Kidney epithelial cell (primary cell): ENCODE results near the gene MYO5A. TPM values are rescaled to one million over a fixed set of nuclear protein-coding genes. Genes with fewer than 3 reads are reported as not detected.

Source experiments
- DNase-seq: peaks from one replicate; pipeline ENCODE4 v3.0.0-alpha.2; 2010; ENCODE audit warnings: low read depth
- H3K27me3 ChIP-seq: 2 replicates; pipeline ENCODE4 v1.6.0; 2011; ENCODE audit warnings: low read length; ENCODE audit not compliant: control insufficient read depth, insufficient read depth
- H3K36me3 ChIP-seq: 2 replicates; pipeline ENCODE4 v1.5.1; 2011; ENCODE audit warnings: low read length; ENCODE audit not compliant: control insufficient read depth, insufficient read depth
- H3K4me3 ChIP-seq: 2 replicates; pipeline ENCODE4 v1.5.1; 2011; ENCODE audit warnings: low read depth, mild to moderate bottlenecking, control low read depth, low read length
- total RNA-seq: library from RNA; depleted of rRNA; stranded (reverse); fragments of >200 nt; gene quantifications from 2 replicates; pipeline ENCODE4 v1.2.3, GENCODE V29; 2015
- TF ChIP-seq, protein P1 (sequence below): IDR thresholded peaks from 2 replicates; pipeline ENCODE4 v1.5.1; 2011; ENCODE audit warnings: mild to moderate bottlenecking, moderate library complexity, low read length, control low read depth, inconsistent platforms; ENCODE audit not compliant: insufficient read depth, poor library complexity, severe bottlenecking

MYO5A gene
- total RNA-seq, 1 donor from 2014 or later: 31.4 TPM

GRCh38 chr15:52349052-52349700 lies 179.5 kb downstream of the MYO5A start:
- TF ChIP-seq, protein P1, sequence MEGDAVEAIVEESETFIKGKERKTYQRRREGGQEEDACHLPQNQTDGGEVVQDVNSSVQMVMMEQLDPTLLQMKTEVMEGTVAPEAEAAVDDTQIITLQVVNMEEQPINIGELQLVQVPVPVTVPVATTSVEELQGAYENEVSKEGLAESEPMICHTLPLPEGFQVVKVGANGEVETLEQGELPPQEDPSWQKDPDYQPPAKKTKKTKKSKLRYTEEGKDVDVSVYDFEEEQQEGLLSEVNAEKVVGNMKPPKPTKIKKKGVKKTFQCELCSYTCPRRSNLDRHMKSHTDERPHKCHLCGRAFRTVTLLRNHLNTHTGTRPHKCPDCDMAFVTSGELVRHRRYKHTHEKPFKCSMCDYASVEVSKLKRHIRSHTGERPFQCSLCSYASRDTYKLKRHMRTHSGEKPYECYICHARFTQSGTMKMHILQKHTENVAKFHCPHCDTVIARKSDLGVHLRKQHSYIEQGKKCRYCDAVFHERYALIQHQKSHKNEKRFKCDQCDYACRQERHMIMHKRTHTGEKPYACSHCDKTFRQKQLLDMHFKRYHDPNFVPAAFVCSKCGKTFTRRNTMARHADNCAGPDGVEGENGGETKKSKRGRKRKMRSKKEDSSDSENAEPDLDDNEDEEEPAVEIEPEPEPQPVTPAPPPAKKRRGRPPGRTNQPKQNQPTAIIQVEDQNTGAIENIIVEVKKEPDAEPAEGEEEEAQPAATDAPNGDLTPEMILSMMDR: no peak
- Histone ChIP-seq H3K4me3 (no peak overlapping the region), H3K27me3 (no peaks in the 10 kb centered on the region), H3K36me3 (peaks cover 4% of the 10 kb centered on the region)
- DNase-seq: no peak

- Histone ChIP-seq H3K36me3 (peaks cover 3% of the 10 kb centered on the region), H3K27me3 (no peaks in the 10 kb centered on the region), H3K4me3 (no peak overlapping the region)
- no peak for DNase-seq
- TF ChIP-seq, protein P1: no peak
These were observed 180.5 kb downstream of the MYO5A start for GRCh38 chr15:52348056-52348745.

- TF ChIP-seq, protein P1: no peak
- H3K36me3 ChIP-seq: peaks cover 1% of the 10 kb centered on the region
- H3K4me3 ChIP-seq: no peak overlapping the region
- H3K27me3 ChIP-seq: no peaks in the 10 kb centered on the region
- DNase-seq: no peak
These were observed 184.1 kb downstream of the MYO5A start for GRCh38 chr15:52344592-52344991.

GRCh38 chr15:52343831-52344230 lies 184.8 kb downstream of the MYO5A start:
- no peak for DNase-seq
- Histone ChIP-seq H3K36me3 (peaks cover 1% of the 10 kb centered on the region), H3K27me3 (no peaks in the 10 kb centered on the region), H3K4me3 (no peak overlapping the region)
- TF ChIP-seq, protein P1: no peak

DNA sequence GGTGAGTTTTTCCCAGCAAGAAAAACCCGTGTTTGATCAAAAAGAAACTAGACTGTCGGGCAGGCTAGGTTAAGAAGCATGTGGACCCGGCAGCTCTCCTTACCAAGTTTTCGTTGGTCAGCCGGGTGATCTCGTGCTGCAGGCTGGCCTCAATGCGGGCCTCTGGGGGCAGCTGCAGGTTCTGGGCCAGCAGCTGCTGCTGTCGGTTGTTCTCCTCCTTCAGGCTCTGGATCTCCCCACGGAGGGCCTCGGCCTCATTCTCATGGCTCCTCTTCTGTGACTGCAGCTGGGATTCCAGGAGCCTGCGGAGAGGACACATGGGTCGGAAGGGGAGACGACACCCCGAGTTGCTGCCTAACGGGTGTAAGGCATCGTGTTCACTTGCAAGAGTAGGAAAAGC lies 188.6 kb downstream of the MYO5A start:
- H3K27me3 ChIP-seq: no peaks in the 10 kb centered on the region
- H3K4me3 ChIP-seq: no peak overlapping the region
- no peaks in the 10 kb centered on the region for H3K36me3 ChIP-seq
- DNase-seq: no peak
- TF ChIP-seq, protein P1: no peak
